CD14-positive monocyte (primary cell): ENCODE results near the gene POLDIP3. TPM values are rescaled to one million over a fixed set of nuclear protein-coding genes. Genes with fewer than 3 reads are reported as not detected.

Source experiments
- DNase-seq, 3 donors: peaks; one replicate each; pipeline ENCODE4 v3.0.0-alpha.2; 2011 to 2022
- H2AFZ ChIP-seq: 2 replicates; pipeline ENCODE4 v1.6.0; 2012; ENCODE audit warnings: mild to moderate bottlenecking, low read depth, low read length, inconsistent platforms; ENCODE audit not compliant: insufficient read depth, poor library complexity, severe bottlenecking
- H3K27ac ChIP-seq, 2 donors: 1 replicate in 1 of 2; 2 replicates in 1 of 2; pipeline ENCODE4 v1.5.1; 2012 to 2013; ENCODE audit warnings: low read length in 2 of 2, control low read depth in 1 of 2, inconsistent platforms in 1 of 2, low read depth in 1 of 2, mild to moderate bottlenecking in 1 of 2
- H3K27me3 ChIP-seq, 2 donors: one replicate each; pipeline versions ENCODE4 v1.6.0 to v1.6.1; 2011 to 2013; ENCODE audit warnings: low read length in 2 of 2; ENCODE audit not compliant: control insufficient read depth in 2 of 2, insufficient read depth in 2 of 2
- H3K36me3 ChIP-seq, 2 donors: replicated peaks in 1 of 2; 1 replicate in 1 of 2; 2 replicates in 1 of 2; pipeline versions ENCODE4 v1.5.1 to v1.6.1; 2012 to 2013; ENCODE audit warnings: low read length in 2 of 2, control low read depth in 1 of 2, inconsistent platforms in 1 of 2, mild to moderate bottlenecking in 1 of 2; ENCODE audit not compliant: insufficient read depth in 2 of 2, control insufficient read depth in 1 of 2
- H3K4me1 ChIP-seq, 2 donors: 1 replicate in 1 of 2; 2 replicates in 1 of 2; pipeline versions ENCODE4 v1.5.1 to v1.6.1; 2012 to 2013; ENCODE audit warnings: low read length in 2 of 2, control low read depth in 1 of 2, inconsistent platforms in 1 of 2, mild to moderate bottlenecking in 1 of 2, moderate library complexity in 1 of 2; ENCODE audit not compliant: insufficient read depth in 2 of 2, control insufficient read depth in 1 of 2
- H3K4me2 ChIP-seq: replicated peaks from 2 replicates; pipeline ENCODE3; 2012; ENCODE audit warnings: low read length, moderate library complexity, mild to moderate bottlenecking; ENCODE audit not compliant: poor library complexity, severe bottlenecking; ENCODE audit errors: extremely low read depth
- H3K4me3 ChIP-seq, 3 experiments: fragments of 200-600 bp in 1 of 3; sonication (generic) in 1 of 3; replicated peaks in 1 of 3; 1 replicate in 2 of 3; 2 replicates in 1 of 3; pipeline ENCODE4 v1.5.1; 2011 to 2013; ENCODE audit warnings: low read length in 3 of 3, mild to moderate bottlenecking in 3 of 3, control low read depth in 2 of 3, low read depth in 2 of 3, inconsistent platforms in 1 of 3, moderate library complexity in 1 of 3
- H3K79me2 ChIP-seq: 2 replicates; pipeline ENCODE4 v1.6.0; 2012; ENCODE audit warnings: mild to moderate bottlenecking, control low read depth, inconsistent platforms, low read length, moderate library complexity; ENCODE audit not compliant: insufficient read depth
- H3K9ac ChIP-seq: 2 replicates; pipeline ENCODE4 v1.6.0; 2017; ENCODE audit warnings: low read length, mild to moderate bottlenecking; ENCODE audit not compliant: insufficient read depth, poor library complexity, severe bottlenecking
- H3K9me3 ChIP-seq, 2 donors: replicated peaks in 1 of 2; 1 replicate in 1 of 2; 2 replicates in 1 of 2; pipeline versions ENCODE4 v1.5.1 to v1.6.1; 2012 to 2013; ENCODE audit warnings: low read length in 2 of 2, control low read depth in 1 of 2; ENCODE audit not compliant: control insufficient read depth in 1 of 2, insufficient read depth in 1 of 2
- H4K20me1 ChIP-seq: 2 replicates; pipeline ENCODE4 v1.6.0; 2012; ENCODE audit warnings: mild to moderate bottlenecking, low read length, control low read depth, moderate library complexity; ENCODE audit not compliant: insufficient read depth
- H3K27ac Mint-ChIP-seq, 7 donors: one replicate each; pipeline ENCODE4 v1.8.0; 2020; ENCODE audit warnings: mild to moderate bottlenecking in 7 of 7, mixed read lengths in 7 of 7, moderate library complexity in 6 of 7, inconsistent platforms in 2 of 7
- H3K27me3 Mint-ChIP-seq, 3 donors: one replicate each; pipeline ENCODE4 v1.8.0; 2021 to 2022; ENCODE audit warnings: low read depth in 3 of 3, mild to moderate bottlenecking in 3 of 3, mixed read lengths in 3 of 3, moderate library complexity in 3 of 3, inconsistent platforms in 1 of 3
- H3K36me3 Mint-ChIP-seq, 2 donors: one replicate each; pipeline ENCODE4 v1.8.0; 2020; ENCODE audit warnings: mixed read lengths in 2 of 2, inconsistent platforms in 1 of 2, mild to moderate bottlenecking in 1 of 2
- H3K4me1 Mint-ChIP-seq: one replicate; pipeline ENCODE4 v1.8.0; 2020; ENCODE audit warnings: mild to moderate bottlenecking, mixed read lengths
- H3K4me3 Mint-ChIP-seq, 2 donors: one replicate each; pipeline ENCODE4 v1.8.0; 2020; ENCODE audit warnings: mild to moderate bottlenecking in 2 of 2, mixed read lengths in 2 of 2, moderate library complexity in 1 of 2
- H3K9me3 Mint-ChIP-seq, 7 donors: one replicate each; pipeline ENCODE4 v1.8.0; 2020 to 2022; ENCODE audit warnings: mixed read lengths in 7 of 7, mild to moderate bottlenecking in 6 of 7, moderate library complexity in 6 of 7, inconsistent platforms in 2 of 7
- CTCF ChIP-seq: fragments of 200-600 bp; IDR thresholded peaks from one replicate; pipeline ENCODE4 v1.8.0; 2022; ENCODE audit warnings: antibody characterized with exemption, mild to moderate bottlenecking
- whole genome bisulfite sequencing: methylation state at CpG from one replicate; pipeline ENCODE4 v1.1.5; 2013; ENCODE audit warnings: missing lambda C conversion rate; ENCODE audit not compliant: insufficient coverage; 5-methylcytosine and 5-hydroxymethylcytosine counted together
- intact Hi-C, 2 donors: fragments of 100-400 bp; cut with micrococcal nuclease; formaldehyde crosslinking; loops; one replicate each; pipeline versions ENCODE4 v1.15.0 to v1.15.1; 2023
- polyA plus RNA-seq, 3 donors: library from polyadenylated mRNA; depleted of rRNA in 1 of 3; unstranded in 2 of 3; stranded (reverse) in 1 of 3; fragments of 300-500 nt in 2 of 3; fragments of >200 nt in 1 of 3; fragmentation: Illumina TruSeq in 2 of 3; gene quantifications; 1 replicate in 2 of 3; 2 replicates in 1 of 3; pipeline ENCODE4 v1.2.3, GENCODE V29; 2012 to 2021

The POLDIP3 gene
- polyA plus RNA-seq, 3 donors = 46.3 to 55.3 (median 53.8) TPM

GRCh38 chr22:42587588-42588175 is 27.0 kb downstream of the POLDIP3 start:
- Mint-ChIP-seq H3K4me3 (peak overlapping the region in 1 of 2 donors; percentile 74), H3K4me1 (peaks cover 48% of the 10 kb centered on the region), H3K36me3 (peaks cover 58 to 85% of the 10 kb centered on the region in 2 donors), H3K27me3 (peaks cover 0 to 2% (median 2%) of the 10 kb centered on the region in 3 donors), H3K9me3 (no peaks in the 10 kb centered on the region), H3K27ac (peak overlapping the region; percentile 71 to 92 (median 89))
- Histone ChIP-seq H2AFZ (peak overlapping the region; percentile 19), H3K9me3 (no peaks in the 10 kb centered on the region), H3K27me3 (no peaks in the 10 kb centered on the region), H3K4me1 (peaks cover 39 to 48% of the 10 kb centered on the region in 2 donors), H3K4me3 (peak overlapping the region in 1 of 3 experiments; percentile 62), H3K79me2 (peaks cover 23% of the 10 kb centered on the region), H4K20me1 (peaks cover 42% of the 10 kb centered on the region), H3K4me2 (peak overlapping the region; percentile 60), H3K9ac (no peak overlapping the region), H3K36me3 (peaks cover 57 to 67% of the 10 kb centered on the region in 2 donors), H3K27ac (peak overlapping the region; percentile 50 to 77)
- no peak for TF ChIP-seq CTCF
- intact Hi-C loops = no loop called here
- DNase-seq = peak; percentile 27 to 69 (median 68)
- 0% methylated on average over 1 of the region's 5 CpGs for WGBS

GRCh38 chr22:42586381-42586780 is 28.3 kb downstream of the POLDIP3 start:
- Histone ChIP-seq H3K9me3 (no peaks in the 10 kb centered on the region), H3K9ac (no peak overlapping the region), H4K20me1 (peaks cover 30% of the 10 kb centered on the region), H2AFZ (no peak overlapping the region), H3K4me1 (peaks cover 44 to 60% of the 10 kb centered on the region in 2 donors), H3K36me3 (peaks cover 45 to 57% of the 10 kb centered on the region in 2 donors), H3K4me2 (peak overlapping the region; percentile 60), H3K27me3 (no peaks in the 10 kb centered on the region), H3K79me2 (peaks cover 19% of the 10 kb centered on the region), H3K27ac (peak overlapping the region; percentile 50 to 77), H3K4me3 (peak overlapping the region in 1 of 3 experiments; percentile 62)
- peak; percentile 7 to 65 (median 28) for DNase-seq
- Mint-ChIP-seq H3K9me3 (no peaks in the 10 kb centered on the region), H3K4me3 (peak overlapping the region; percentile 25 to 76), H3K4me1 (peaks cover 56% of the 10 kb centered on the region), H3K27me3 (peaks cover 0 to 2% (median 2%) of the 10 kb centered on the region in 3 donors), H3K36me3 (peaks cover 45 to 76% of the 10 kb centered on the region in 2 donors), H3K27ac (peak overlapping the region; percentile 84 to 93 (median 91))
- TF ChIP-seq CTCF = no peak
- intact Hi-C loops = no loop called here
- WGBS = 13% methylated on average over 3 of the region's 4 CpGs
